ENCODE measurements around the gene OIT3. TPM values are rescaled to one million over a fixed set of nuclear protein-coding genes. Genes with fewer than 3 reads are reported as not detected.

OIT3 gene
- total and polyA plus RNA-seq, 7 donors: 0.03 to 0.04 (median 0.04) TPM; not detected in 4

DNA sequence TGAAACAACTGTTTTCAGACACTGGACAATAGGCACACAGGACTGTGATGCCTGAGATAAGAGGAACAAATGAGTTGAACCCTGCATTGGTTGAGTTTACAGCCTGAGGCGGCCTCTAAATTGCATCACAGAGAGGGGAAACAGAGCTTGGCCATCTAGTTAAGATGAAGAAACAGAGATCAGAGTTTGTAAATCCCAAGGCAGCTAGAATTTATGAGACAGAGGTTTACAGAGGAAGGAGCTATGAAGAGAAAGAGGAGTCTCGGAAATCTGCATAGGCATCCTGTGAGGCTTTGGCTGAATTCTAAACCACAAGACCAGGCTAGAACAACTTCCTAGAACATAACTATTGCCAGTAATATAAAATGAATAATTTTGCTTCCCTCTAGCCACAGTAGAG is 41.0 kb upstream of the OIT3 start:
- TF ChIP-seq, protein P1, sequence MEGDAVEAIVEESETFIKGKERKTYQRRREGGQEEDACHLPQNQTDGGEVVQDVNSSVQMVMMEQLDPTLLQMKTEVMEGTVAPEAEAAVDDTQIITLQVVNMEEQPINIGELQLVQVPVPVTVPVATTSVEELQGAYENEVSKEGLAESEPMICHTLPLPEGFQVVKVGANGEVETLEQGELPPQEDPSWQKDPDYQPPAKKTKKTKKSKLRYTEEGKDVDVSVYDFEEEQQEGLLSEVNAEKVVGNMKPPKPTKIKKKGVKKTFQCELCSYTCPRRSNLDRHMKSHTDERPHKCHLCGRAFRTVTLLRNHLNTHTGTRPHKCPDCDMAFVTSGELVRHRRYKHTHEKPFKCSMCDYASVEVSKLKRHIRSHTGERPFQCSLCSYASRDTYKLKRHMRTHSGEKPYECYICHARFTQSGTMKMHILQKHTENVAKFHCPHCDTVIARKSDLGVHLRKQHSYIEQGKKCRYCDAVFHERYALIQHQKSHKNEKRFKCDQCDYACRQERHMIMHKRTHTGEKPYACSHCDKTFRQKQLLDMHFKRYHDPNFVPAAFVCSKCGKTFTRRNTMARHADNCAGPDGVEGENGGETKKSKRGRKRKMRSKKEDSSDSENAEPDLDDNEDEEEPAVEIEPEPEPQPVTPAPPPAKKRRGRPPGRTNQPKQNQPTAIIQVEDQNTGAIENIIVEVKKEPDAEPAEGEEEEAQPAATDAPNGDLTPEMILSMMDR (IDR thresholded peaks at IDR 0.05): no peak
- Histone ChIP-seq H3K9me3 (no peaks in the 10 kb centered on the region), H3K4me1 (no peaks in the 10 kb centered on the region), H3K27me3 (ENCODE audit: insufficient read depth in 3 of 3, low read length in 2 of 3) (no peaks in the 10 kb centered on the region), H3K4me3 (no peak overlapping the region), H3K27ac (no peak overlapping the region), H3K36me3 (ENCODE audit: insufficient read depth in 1 of 2, low read depth in 1 of 2) (no peaks in the 10 kb centered on the region)
- intact Hi-C loops (cut with DNase I): no loop called here
- DNase-seq: no peak
- 92 to 97% (median 95%) methylated on average over 2 of the region's 2 CpGs for WGBS, 3 donors
- no peak for ATAC-seq

DNA sequence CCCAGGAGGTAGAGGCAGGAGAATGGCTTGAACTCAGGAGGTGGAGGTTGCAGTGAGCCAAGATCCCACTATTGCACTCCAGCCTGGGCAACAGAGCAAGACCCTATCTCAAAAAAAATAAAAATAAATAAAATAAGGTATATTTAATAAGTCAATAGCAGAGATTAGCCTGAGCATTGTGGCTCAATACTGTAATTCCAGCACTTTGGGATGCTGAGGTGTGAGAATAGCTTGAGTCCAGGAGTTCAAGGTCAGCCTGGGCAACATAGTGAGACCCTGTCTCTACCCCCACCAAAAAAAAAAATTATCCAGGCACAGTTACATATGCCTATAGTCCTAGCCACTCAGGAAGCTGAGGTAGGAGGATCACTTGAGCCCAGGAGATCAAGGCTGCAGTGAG is 38.4 kb upstream of the OIT3 start:
- peaks cover 0 to 12% of the 10 kb centered on the region in 2 donors for H3K36me3 ChIP-seq (ENCODE audit: insufficient read depth in 1 of 2, low read depth in 1 of 2)
- no peaks in the 10 kb centered on the region for H3K27me3 ChIP-seq (ENCODE audit: insufficient read depth in 3 of 3, low read length in 2 of 3)
- no peaks in the 10 kb centered on the region for H3K4me1 ChIP-seq
- no peak for ATAC-seq
- H3K9me3 ChIP-seq: no peaks in the 10 kb centered on the region
- no peak overlapping the region for H3K27ac ChIP-seq
- H3K4me3 ChIP-seq: no peak overlapping the region
- intact Hi-C loops (cut with DNase I): no loop called here
- no peak for DNase-seq
- TF ChIP-seq, protein P1 (IDR thresholded peaks at IDR 0.05): no peak

DNA sequence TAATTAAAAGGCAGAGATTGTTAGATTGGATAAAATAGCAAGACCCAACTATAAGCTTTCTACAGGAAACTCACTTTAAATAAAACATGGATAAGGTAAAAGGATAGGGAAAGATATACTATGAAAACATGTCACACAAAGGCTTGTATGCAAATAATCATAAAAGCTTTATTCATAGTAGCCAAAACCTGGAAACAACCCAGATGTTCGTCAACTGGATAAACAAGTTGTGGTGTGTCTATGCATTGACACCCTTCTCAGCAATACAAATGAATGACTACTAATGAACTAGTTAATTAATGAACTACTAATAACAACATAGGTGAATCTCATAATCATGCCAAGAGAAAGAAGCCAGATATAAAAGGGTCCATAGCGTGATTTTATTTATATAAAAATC is 37.7 kb upstream of the OIT3 start:
- no peak overlapping the region for H3K27ac ChIP-seq
- DNase-seq: no peak
- no peaks in the 10 kb centered on the region for H3K9me3 ChIP-seq
- H3K4me1 ChIP-seq: no peaks in the 10 kb centered on the region
- WGBS, 3 donors: 81 to 90% (median 88%) methylated on average over 2 of the region's 2 CpGs
- intact Hi-C loops (cut with DNase I): no loop called here
- H3K27me3 ChIP-seq (ENCODE audit: insufficient read depth in 3 of 3, low read length in 2 of 3): no peaks in the 10 kb centered on the region
- H3K36me3 ChIP-seq (ENCODE audit: insufficient read depth in 1 of 2, low read depth in 1 of 2): peaks cover 0 to 18% of the 10 kb centered on the region in 2 donors
- TF ChIP-seq, protein P1 (IDR thresholded peaks at IDR 0.05): no peak
- no peak for ATAC-seq
- no peak overlapping the region for H3K4me3 ChIP-seq

DNA sequence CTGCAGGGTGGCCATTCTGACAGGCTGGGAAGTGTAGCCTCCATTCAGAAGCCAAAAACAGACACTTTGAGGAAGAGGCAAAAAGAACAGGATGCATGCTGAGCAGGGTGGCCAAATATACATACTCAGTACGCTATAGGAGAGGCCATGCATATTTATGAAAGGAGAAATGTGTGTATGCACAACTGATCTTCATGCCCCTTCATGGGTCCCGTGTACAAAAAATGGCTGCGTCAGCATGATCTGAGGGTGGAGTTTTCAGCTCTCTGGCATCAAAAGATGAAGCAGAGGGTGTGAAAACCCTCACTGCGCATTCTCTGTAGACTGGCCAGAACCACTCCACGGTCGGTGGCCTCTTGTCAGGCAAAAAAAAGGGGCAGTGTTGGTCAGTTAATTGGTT is 35.5 kb upstream of the OIT3 start:
- Histone ChIP-seq H3K36me3 (ENCODE audit: insufficient read depth in 1 of 2, low read depth in 1 of 2) (peaks cover 4 to 39% of the 10 kb centered on the region in 2 donors), H3K9me3 (no peaks in the 10 kb centered on the region), H3K27ac (no peak overlapping the region), H3K27me3 (ENCODE audit: insufficient read depth in 3 of 3, low read length in 2 of 3) (no peaks in the 10 kb centered on the region), H3K4me3 (no peak overlapping the region), H3K4me1 (no peaks in the 10 kb centered on the region)
- TF ChIP-seq, protein P1 (IDR thresholded peaks at IDR 0.05): no peak
- ATAC-seq: peak in 1 of 4 donors; percentile 10
- DNase-seq: no peak
- 90 to 94% (median 93%) methylated on average over 6 of the region's 6 CpGs for whole genome bisulfite sequencing, 3 donors
- intact Hi-C loops (cut with DNase I): no loop called here

DNA sequence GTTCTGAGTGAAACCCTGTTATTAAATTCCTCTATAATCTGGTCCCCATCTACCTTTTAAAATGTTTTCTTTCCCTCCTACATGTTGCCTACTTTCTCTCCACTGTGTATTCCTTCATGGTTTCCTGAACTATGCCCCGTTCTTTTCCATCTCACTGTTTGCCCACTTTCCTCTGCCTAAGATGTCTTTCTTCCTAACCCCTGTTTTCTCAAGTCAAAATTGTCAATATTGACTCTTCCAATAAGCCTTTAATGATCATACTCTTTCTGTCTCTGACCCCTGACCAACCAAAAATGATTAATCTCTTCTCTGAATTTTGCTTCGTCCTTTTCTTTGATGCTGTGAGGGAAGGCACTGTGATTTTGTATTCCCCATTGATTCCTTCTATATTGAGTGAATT is 30.6 kb upstream of the OIT3 start:
- 94 to 98% (median 96%) methylated on average over 2 of the region's 2 CpGs for WGBS, 3 donors
- intact Hi-C loops (cut with DNase I): no loop called here
- Histone ChIP-seq H3K36me3 (ENCODE audit: insufficient read depth in 1 of 2, low read depth in 1 of 2) (peaks cover 7 to 67% of the 10 kb centered on the region in 2 donors), H3K4me1 (no peaks in the 10 kb centered on the region), H3K9me3 (no peaks in the 10 kb centered on the region), H3K27ac (no peak overlapping the region), H3K27me3 (ENCODE audit: insufficient read depth in 3 of 3, low read length in 2 of 3) (no peaks in the 10 kb centered on the region), H3K4me3 (no peak overlapping the region)
- TF ChIP-seq, protein P1 (IDR thresholded peaks at IDR 0.05): no peak
- ATAC-seq (no peak), DNase-seq (no peak)
